Uterus (tissue), 2 donors: ENCODE measurements around the gene ANKRD42.

Experiments used
- POLR2A ChIP-seq, 2 donors: fragments of 450-650 bp; IDR thresholded peaks; one replicate each; pipeline ENCODE4 v1.6.1; 2016; ENCODE audit warnings: antibody characterized with exemption in 2 of 2, mild to moderate bottlenecking in 1 of 2, moderate library complexity in 1 of 2
- TF ChIP-seq, protein P1 (sequence below), 4 experiments: fragments of 200-600 bp in 2 of 4; fragments of 450-650 bp in 2 of 4; sonication (generic) in 2 of 4; IDR thresholded peaks; one replicate each; pipeline ENCODE4 v1.5.1; 2016 to 2019; ENCODE audit warnings: antibody characterized with exemption in 4 of 4, mild to moderate bottlenecking in 2 of 4, moderate library complexity in 1 of 4

DNA sequence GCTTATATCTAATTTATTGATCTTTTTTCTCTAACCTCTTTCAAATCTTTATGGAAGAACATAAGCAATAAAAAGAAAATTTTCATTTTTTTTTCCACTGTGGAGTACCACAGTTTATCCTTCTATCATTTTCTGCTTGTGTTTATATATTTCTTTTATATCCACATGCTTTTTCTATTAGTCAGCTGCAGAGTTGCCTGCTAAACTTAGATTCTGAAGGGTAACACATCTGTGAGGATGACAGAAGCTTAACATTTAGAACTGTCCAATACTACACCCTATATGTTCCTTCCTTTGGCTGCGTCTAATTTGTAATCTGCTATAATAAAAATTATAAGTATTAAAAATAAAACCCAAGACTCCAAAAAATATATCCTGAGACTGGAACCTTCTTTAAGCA lies 71.8 kb downstream of the ANKRD42 start:
- no peak for TF ChIP-seq POLR2A (IDR thresholded peaks at IDR 0.05)
- TF ChIP-seq, protein P1, sequence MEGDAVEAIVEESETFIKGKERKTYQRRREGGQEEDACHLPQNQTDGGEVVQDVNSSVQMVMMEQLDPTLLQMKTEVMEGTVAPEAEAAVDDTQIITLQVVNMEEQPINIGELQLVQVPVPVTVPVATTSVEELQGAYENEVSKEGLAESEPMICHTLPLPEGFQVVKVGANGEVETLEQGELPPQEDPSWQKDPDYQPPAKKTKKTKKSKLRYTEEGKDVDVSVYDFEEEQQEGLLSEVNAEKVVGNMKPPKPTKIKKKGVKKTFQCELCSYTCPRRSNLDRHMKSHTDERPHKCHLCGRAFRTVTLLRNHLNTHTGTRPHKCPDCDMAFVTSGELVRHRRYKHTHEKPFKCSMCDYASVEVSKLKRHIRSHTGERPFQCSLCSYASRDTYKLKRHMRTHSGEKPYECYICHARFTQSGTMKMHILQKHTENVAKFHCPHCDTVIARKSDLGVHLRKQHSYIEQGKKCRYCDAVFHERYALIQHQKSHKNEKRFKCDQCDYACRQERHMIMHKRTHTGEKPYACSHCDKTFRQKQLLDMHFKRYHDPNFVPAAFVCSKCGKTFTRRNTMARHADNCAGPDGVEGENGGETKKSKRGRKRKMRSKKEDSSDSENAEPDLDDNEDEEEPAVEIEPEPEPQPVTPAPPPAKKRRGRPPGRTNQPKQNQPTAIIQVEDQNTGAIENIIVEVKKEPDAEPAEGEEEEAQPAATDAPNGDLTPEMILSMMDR (IDR thresholded peaks at IDR 0.05): no peak
